ENCODE measurements around the gene TFF1.

Gene TFF1

DNA sequence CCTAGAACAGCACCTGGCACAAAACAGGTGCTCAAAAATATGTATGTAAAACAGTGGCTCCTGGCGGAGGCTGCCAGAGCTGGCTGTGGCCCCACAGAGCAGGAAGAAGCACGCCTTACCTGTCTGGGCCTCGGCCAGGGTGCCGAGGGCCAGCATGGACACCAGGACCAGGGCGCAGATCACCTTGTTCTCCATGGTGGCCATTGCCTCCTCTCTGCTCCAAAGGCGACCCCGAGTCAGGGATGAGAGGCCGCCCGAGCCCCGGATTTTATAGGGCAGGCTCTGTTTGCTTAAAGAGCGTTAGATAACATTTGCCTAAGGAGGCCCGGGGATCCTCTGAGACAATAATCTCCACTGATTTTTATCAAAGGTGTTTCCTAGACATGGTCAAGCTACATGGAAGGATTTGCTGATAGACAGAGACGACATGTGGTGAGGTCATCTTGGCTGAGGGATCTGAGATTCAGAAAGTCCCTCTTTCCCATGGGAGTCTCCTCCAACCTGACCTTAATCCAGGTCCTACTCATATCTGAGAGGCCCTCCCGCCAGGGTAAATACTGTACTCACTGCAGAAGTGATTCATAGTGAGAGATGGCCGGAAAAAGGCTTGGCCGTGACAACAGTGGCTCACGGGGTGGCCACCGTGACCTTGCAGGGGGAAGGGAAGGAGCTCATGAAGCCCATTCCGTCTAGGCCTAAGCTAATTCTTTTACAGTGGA, at the start of gene TFF1:
Gene TFF1 (minus strand): TSS at position 244 of the 719 bp plus-strand sequence. CDS start 40 bp downstream, at position 204.
- no peak within 1 kb of the TSS for H3K4me2 ChIP-seq (ENCODE audit: insufficient read depth, low read length)

DNA sequence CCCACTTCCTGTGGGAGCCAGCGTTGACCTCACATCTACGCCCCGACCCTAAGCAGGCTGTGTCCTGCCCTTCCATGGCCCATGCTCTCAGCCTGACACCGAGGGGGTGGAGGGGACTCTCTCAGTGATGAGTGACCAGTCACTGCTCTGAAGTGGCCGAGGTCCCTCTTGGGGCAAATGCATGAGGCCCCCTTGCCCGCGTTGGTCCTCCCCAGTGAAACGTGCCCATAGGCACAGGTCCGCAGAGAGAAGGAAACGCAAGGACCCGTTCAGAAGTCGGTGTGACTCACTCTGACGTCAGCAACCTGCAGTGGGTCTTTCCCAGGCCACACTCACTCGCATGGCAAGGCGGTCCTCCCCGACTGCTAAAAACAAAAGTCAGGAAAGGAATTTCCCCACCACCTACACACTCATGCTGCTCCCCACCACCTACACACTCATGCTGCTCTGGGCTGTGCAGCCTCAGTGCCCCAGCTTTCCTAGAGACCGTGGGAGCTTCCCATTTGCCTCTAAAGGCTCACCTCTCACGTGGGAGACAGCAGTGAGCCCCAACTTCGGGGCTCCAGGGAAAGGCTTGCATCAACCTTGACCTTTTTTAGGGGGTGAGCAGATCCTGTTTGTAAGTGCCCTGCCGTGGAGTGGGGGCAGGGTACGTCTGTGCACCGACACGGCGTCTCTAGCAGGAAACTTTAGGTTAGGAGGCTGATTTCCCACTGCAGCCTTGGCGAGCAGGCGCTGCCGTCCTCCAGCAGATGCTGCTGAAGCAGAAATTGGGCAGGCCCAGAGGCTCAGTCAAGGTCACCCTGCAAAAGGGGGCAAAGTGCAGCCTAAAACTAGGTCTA, 48.8 kb upstream of the TFF1 start:
- peaks cover 40% of the 10 kb centered on the region for H3K79me2 ChIP-seq (ENCODE audit: insufficient read depth, low read length)
- H2AFZ ChIP-seq (ENCODE audit: low read depth, low read length), result no peak overlapping the region
- ATAC-seq (ENCODE audit: insufficient read depth, low read depth) (no peak), DNase-seq (no peak)
- peaks cover 34% of the 10 kb centered on the region for H3K4me1 ChIP-seq (ENCODE audit: insufficient read depth, low read length)
- no peak overlapping the region for H3K4me3 ChIP-seq (ENCODE audit: low read depth in 1 of 2, low read length in 2 of 2)
- peaks cover 11% of the 10 kb centered on the region; the same call in 1 of the 2 replicates for H4K20me1 ChIP-seq (ENCODE audit: insufficient read depth, low read length)
- no peak overlapping the region for H3K4me2 ChIP-seq (ENCODE audit: insufficient read depth, low read length)
- no peak for TF ChIP-seq EZH2 (IDR thresholded peaks at IDR 0.05; ENCODE audit: borderline replicate concordance, low read depth, low read length, severe bottlenecking)
- TF ChIP-seq, protein P1, sequence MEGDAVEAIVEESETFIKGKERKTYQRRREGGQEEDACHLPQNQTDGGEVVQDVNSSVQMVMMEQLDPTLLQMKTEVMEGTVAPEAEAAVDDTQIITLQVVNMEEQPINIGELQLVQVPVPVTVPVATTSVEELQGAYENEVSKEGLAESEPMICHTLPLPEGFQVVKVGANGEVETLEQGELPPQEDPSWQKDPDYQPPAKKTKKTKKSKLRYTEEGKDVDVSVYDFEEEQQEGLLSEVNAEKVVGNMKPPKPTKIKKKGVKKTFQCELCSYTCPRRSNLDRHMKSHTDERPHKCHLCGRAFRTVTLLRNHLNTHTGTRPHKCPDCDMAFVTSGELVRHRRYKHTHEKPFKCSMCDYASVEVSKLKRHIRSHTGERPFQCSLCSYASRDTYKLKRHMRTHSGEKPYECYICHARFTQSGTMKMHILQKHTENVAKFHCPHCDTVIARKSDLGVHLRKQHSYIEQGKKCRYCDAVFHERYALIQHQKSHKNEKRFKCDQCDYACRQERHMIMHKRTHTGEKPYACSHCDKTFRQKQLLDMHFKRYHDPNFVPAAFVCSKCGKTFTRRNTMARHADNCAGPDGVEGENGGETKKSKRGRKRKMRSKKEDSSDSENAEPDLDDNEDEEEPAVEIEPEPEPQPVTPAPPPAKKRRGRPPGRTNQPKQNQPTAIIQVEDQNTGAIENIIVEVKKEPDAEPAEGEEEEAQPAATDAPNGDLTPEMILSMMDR (IDR thresholded peaks at IDR 0.05; ENCODE audit: borderline replicate concordance, extremely low read depth, low read length, poor library complexity, severe bottlenecking), result no peak
- peaks cover 98% of the 10 kb centered on the region for H3K36me3 ChIP-seq (ENCODE audit: insufficient read depth, low read length)
- peak overlapping the region; percentile 61; the same call in 1 of the 2 replicates for H3K27ac ChIP-seq (ENCODE audit: low read length)
- no peaks in the 10 kb centered on the region for H3K27me3 ChIP-seq (ENCODE audit: insufficient read depth, low read length, poor library complexity)
- peaks cover 2% of the 10 kb centered on the region for H3K9me3 ChIP-seq (ENCODE audit: insufficient read depth, low read length, severe bottlenecking)
- no peak overlapping the region; the same call in 1 of the 2 replicates for H3K9ac ChIP-seq (ENCODE audit: low read depth, low read length)

More for the DNA sequence above, at the start of gene TFF1:
- Histone ChIP-seq H3K9ac (ENCODE audit: low read depth, low read length) (no peak within 1 kb of the TSS), H3K27me3 (ENCODE audit: insufficient read depth, low read length, poor library complexity) (no peaks in the 10 kb centered on the region), H4K20me1 (ENCODE audit: insufficient read depth, low read length) (no peaks in the 10 kb centered on the region), H3K79me2 (ENCODE audit: insufficient read depth, low read length) (no peaks in the 10 kb centered on the region), H3K4me3 (ENCODE audit: low read depth in 1 of 2, low read length in 2 of 2) (no peak within 1 kb of the TSS), H3K27ac (ENCODE audit: low read length) (no peak within 1 kb of the TSS), H3K9me3 (ENCODE audit: insufficient read depth, low read length, severe bottlenecking) (no peaks in the 10 kb centered on the region), H3K36me3 (ENCODE audit: insufficient read depth, low read length) (no peaks in the 10 kb centered on the region), H3K4me1 (ENCODE audit: insufficient read depth, low read length) (no peaks in the 10 kb centered on the region), H2AFZ (ENCODE audit: low read depth, low read length) (no peak within 1 kb of the TSS)
- DNase-seq (no peak), ATAC-seq (ENCODE audit: insufficient read depth, low read depth) (no peak)
- TF ChIP-seq, protein P1 (IDR thresholded peaks at IDR 0.05; ENCODE audit: borderline replicate concordance, extremely low read depth, low read length, poor library complexity, severe bottlenecking), result no peak
- no peak for TF ChIP-seq EZH2 (IDR thresholded peaks at IDR 0.05; ENCODE audit: borderline replicate concordance, low read depth, low read length, severe bottlenecking)

DNA sequence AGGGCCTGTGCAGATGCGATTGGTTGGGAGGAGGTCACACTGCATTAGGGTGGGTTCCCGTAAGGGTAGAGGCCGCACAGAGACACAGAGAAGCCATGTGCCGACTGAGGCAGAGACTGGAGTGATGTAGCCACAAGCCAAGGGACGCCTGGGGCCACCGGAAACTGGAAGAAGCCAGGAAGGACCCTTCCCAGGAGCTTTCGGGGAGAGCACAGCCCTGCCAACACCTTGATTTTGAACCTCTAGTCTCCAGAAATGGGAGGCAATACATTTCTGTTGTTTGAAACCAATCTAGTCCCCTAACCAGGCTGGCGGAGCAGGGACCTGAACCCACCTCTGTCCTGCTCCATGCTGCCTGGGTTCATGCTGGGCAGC, 48.2 kb upstream of the TFF1 start:
- Histone ChIP-seq H3K79me2 (ENCODE audit: insufficient read depth, low read length) (peaks cover 46% of the 10 kb centered on the region), H3K27ac (ENCODE audit: low read length) (peak overlapping the region; percentile 61; the same call in 1 of the 2 replicates), H3K4me3 (ENCODE audit: low read depth in 1 of 2, low read length in 2 of 2) (no peak overlapping the region), H3K9ac (ENCODE audit: low read depth, low read length) (no peak overlapping the region; the same call in 1 of the 2 replicates), H2AFZ (ENCODE audit: low read depth, low read length) (no peak overlapping the region), H4K20me1 (ENCODE audit: insufficient read depth, low read length) (peaks cover 11% of the 10 kb centered on the region; the same call in 1 of the 2 replicates), H3K4me2 (ENCODE audit: insufficient read depth, low read length) (no peak overlapping the region), H3K9me3 (ENCODE audit: insufficient read depth, low read length, severe bottlenecking) (no peaks in the 10 kb centered on the region), H3K27me3 (ENCODE audit: insufficient read depth, low read length, poor library complexity) (no peaks in the 10 kb centered on the region), H3K4me1 (ENCODE audit: insufficient read depth, low read length) (peaks cover 28% of the 10 kb centered on the region), H3K36me3 (ENCODE audit: insufficient read depth, low read length) (peaks cover 98% of the 10 kb centered on the region)
- DNase-seq (no peak), ATAC-seq (ENCODE audit: insufficient read depth, low read depth) (no peak)
- TF ChIP-seq, protein P1 (IDR thresholded peaks at IDR 0.05; ENCODE audit: borderline replicate concordance, extremely low read depth, low read length, poor library complexity, severe bottlenecking), result no peak
- no peak for TF ChIP-seq EZH2 (IDR thresholded peaks at IDR 0.05; ENCODE audit: borderline replicate concordance, low read depth, low read length, severe bottlenecking)
